ENCODE data around the gene KRT81.

KRT81 gene

GRCh38 chr12:52238207-52238840 is 53.0 kb downstream of the KRT81 start:
- DNase-seq = no peak

GRCh38 chr12:52236386-52237050 is 54.8 kb downstream of the KRT81 start:
- no peak for DNase-seq

All from T1000 (cell line).